Frontal cortex (tissue), 4 donors: ENCODE measurements around the gene SPEG. TPM values are rescaled to one million over a fixed set of nuclear protein-coding genes. Genes with fewer than 3 reads are reported as not detected.
"Not testable (repeated sequence)": the region's sequence is repeated elsewhere in the genome, so short reads cannot be mapped to it uniquely, and the experiment has no call there.

Experiments used
- DNase-seq, 2 donors: peaks; one replicate each; pipeline ENCODE4 v3.0.0; 2012; ENCODE audit warnings: low spot score in 2 of 2
- FAIRE-seq: peaks from 2 replicates; lab custom pipeline; 2012; peaks lifted over from hg19 to GRCh38; lab: Jason Lieb, UNC
- total RNA-seq: library from RNA; depleted of rRNA; stranded (reverse); fragments of >200 nt; gene quantifications from one replicate; pipeline ENCODE4 v1.2.3, GENCODE V29; 2014
- donor health status: control.
- donor health status: control.
- donor health status: control.

SPEG gene
- total RNA-seq, 1 donor from 2014 or later: 13.0 TPM

DNA sequence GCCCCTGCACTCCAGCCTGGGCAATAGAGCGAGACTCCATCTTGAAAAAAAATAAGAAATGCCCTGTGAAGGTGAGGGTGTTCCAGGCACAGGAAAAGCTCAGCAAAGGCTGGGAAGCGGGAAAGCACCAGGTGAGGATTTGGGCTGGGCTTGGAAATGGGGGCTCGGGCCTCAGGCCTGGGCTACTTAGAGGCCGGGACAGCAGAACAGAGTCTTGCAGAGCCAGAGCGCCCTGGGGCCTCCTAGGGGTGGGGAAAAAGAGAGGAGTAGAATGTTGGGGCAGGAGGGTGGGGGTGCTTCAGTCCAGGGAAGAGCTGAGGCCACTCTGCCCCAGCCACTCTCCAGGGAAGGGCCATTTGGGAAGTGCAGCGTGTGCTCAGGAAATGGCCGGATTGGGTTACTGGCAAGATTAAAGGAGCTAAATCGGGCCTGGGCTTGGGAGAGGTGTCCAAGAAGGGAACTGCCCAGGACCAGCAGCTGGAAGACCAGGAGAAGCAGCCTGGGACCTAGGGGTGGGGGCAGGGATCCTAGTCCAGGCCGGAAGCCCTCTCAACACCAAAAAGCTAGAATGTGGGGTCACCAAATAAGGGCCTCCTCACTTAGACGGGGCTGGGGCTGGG, 30.2 kb upstream of the SPEG start:
- FAIRE-seq (no peak), DNase-seq (no peak)

DNA sequence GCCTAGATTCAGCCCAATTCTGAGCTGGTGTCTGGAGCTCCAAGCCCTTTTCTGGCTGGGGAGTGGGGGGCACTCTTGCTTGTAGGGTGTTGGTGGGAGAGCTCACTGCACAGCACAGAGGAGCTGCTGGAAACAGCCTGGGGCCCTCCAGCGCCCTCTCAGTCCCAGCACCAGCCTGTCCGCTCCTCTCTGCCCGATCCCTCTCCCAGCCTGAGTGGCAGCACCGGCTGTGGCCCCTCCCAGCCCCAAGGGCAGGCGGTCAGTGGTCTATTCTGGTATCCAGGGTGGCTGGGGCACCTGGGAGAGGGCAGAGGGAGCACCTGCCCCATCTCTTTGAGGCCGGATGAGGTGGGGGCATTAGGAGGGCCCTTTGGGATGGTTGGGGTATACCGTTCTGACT, 29.7 kb upstream of the SPEG start:
- DNase-seq (no peak), FAIRE-seq (no peak)

DNA sequence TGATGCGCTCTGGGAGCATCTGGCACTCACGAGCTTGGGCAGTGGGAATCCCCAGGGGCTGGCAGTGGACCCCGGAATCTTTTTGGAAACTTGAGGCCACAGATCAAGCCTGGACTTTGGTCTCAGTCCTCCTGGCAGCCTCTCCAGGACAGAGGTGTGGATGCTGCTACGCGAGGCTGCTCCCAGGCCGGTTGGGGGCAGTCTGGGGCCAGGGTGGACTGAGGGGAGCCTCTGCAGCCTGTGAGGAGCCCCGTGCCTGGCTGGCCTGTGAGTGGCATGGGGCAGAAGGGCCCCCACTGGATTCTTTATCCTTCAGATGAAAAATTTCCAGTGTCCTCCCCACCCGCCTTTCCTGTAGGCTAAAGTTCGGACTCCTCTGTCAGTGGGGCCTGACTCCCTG, 29.2 kb upstream of the SPEG start:
- no peak for FAIRE-seq
- no peak for DNase-seq

DNA sequence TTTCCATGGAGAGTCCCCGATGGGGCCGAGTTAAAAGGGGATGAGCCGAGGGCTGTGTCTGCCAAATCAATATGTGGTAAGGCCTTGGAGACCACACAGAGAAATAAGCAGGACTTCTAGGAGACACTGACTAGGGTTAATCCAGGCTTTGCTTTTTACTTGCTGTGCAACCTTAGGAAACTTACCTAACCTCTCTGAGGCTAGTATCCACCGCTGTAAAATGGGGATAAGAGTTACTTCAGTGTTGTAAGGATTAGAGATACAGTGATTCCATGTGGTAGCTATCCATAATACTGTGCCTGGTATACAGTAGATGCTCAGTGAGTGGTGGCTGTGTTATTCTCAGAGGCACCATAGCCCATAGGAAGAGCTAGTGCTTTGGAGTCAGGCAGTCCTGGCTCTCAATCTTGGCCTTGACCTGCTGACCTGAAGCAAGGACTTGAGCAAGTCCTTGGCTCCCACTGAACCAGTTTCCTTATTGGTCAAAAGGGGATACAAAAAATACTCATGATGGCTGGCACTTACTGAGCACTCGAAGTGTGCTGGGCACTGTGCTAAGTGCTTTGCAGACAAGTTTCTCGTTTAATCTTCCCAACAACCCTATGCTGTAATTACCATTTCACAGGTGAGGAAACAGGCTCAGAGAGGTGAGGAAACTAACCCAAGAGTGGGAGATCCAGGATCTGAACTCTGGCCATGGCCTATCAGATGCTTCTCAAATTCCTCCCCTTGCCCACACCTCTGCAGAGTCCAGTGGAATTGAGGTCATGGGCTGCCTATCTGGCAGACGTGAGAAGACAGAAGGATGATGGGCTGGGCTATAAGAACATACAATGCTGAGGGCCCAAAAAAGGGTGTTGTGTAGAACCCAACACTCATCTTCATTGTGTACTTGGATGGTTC, 28.4 kb upstream of the SPEG start:
- no peak for FAIRE-seq
- no peak for DNase-seq

DNA sequence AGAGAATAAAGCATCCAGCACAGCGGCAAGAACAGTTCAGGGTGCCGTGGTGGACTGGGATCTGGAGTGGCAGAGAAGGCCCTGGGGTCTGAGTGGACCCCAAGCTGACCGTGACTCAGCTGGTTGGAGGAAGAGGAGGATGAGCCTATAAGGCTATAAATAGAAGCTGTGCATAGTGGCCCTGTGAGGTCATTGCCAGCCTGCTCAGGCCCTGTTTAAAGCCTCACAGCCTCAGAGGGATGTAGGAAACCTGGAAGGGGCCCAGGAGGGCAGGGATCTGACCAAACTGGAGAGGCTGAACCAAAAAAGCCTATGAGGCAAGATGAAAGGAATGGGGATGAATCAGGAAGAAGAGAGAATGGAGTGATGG, 27.8 kb upstream of the SPEG start:
- FAIRE-seq (no peak), DNase-seq (no peak)

DNA sequence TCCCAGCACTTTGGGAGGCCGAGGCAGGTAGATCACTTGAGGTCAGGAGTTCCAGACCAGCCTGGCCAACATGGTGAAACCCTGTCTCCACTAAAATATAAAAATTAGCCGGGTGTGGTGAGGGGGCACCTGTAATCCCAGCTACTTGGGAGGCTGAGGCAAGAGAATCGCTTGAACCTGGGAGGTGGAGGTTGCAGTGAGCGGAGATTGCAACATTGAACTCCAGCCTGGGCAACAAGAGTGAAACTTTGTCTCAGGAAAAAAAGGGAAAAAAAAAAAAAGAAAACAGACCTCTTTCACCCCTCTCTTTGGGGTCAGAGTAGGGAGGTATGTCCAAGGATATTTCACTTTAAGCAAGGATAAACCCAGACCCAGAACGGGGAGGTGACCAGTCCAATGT, 27.3 kb upstream of the SPEG start:
- not testable (repeated sequence) for FAIRE-seq

DNA sequence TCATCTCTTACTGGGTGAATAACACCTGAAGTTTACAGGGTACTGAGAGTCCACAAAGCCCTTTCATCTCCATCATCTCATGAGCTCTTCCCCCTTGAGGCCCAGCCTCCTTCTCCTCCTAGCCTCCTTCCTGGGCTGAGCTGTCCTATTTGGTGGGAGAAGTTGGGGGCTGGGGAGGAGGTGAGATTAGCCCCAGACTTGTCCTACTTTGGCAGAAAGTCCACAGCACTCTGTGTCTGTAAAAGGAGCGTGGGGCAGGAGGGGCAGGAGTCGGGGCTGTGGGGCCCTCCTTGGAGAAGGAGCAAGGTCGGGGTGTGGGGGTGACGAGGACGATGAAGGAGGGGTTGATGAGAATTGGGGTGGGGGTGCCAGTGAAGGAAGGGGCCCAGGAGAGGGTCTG, 26.4 kb upstream of the SPEG start:
- FAIRE-seq (no peak), DNase-seq (no peak)

More for the DNA sequence above, 27.3 kb upstream of the SPEG start:
- DNase-seq: not testable (repeated sequence)

DNA sequence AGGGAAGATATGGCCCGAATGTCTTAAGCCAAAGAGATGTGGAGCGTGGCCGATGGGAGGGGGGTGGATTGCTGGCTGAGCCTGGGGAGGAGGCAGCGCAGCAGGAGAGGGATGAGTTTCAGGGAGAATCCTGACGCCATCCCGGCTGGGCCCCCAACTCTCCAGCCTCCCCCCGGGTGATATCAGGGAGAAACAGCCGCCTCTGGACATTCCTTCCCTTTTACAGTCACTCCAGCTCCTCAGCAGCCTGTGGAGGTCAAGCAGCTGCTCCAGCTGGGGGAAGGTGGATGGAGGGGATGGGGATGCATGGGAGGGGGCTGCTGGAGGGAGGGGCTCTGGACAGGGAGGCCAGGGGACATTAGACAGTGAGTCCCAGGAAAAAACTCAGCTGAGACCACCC, 26.0 kb upstream of the SPEG start:
- DNase-seq (no peak), FAIRE-seq (no peak)

DNA sequence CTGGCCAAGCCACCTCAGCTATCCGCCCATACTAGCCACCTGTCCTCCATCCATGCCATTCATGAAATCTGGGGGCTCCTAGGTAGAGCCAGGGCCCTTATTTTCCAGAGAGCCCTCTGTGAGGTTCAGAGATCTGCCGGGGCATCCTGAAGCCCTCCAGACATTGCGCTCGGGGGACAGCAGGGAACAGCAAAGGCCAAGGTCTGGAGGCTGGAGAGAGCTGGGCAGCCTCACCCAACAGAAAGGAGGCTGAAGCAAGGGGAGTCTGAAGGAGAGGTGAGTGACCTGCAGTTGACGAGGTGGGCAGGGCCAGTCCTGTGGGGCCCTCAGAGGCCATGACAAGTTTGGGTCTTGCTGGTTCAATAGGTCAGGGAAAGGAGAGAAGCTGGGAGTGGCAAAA, 25.0 kb upstream of the SPEG start:
- FAIRE-seq (no peak), DNase-seq (no peak)

DNA sequence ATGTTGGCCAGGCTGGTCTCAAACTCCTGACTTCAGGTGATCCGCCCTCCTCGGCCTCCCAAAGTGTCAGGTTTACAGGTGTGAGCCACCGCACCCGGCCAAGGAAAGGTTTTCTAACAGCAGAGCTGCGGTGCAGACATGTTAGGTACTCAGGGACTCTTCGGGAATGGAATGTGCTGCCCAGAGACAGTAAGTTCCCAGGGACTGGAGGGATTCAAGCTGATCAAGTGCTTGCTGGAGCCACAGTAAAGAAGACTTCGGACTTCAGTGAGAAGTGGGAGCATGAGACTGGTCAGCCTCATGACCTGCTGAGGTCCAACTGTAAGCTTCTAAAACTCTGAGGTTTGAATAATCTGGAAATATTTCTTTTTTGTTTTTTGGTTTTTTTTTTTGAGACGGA, 24.3 kb upstream of the SPEG start:
- DNase-seq: no peak
- FAIRE-seq: no peak

DNA sequence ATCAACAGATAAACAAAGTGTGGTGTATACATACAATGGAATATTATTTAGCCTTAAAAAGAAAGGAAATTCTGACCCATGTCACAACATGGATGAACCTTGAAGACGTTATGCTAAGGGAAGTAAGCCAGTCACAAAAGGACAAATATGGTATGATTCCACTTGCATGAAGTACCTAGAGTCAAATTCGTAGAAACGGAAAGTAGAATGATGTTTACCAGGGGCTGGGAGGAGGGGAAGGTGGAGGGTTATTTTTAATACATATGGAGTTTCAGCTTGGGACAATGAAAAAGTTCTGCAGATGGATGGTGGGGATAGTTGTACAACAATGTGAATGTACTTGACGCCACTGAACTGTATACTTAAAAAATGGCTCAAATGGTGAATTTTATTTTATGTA, 19.8 kb upstream of the SPEG start:
- DNase-seq (no peak), FAIRE-seq (no peak)

DNA sequence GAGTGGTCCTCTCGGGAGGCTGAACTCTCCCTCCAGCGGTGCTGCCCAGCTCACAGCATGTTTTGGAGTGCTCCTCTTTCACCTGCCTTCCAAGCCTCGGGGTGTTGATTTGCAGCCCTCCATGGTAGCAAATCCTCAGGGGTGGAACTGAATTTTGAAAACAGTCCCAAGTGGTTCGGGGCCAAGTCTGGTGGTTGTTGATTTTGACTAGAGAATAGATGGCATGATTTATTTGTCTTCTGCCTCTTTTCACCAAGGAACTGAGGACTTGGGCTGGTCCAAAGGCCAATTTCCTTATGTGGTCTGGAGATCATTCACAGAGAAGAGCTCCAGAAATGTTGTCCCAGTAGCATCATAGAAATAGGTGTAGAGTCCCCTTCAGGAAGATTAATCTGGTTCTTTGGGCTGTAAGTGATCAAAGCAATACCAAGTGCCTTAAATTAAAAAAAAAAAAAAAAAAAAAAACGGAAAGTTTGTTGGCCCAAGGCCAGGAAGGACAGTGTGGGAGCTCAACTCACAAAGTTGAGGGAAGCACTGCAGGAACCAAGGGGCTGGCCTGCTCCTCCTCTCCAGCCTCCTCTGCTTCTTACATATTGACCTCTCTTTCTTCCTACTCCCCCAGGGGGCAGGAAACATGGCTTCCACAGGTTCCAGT, 18.9 kb upstream of the SPEG start:
- DNase-seq (no peak), FAIRE-seq (no peak)

DNA sequence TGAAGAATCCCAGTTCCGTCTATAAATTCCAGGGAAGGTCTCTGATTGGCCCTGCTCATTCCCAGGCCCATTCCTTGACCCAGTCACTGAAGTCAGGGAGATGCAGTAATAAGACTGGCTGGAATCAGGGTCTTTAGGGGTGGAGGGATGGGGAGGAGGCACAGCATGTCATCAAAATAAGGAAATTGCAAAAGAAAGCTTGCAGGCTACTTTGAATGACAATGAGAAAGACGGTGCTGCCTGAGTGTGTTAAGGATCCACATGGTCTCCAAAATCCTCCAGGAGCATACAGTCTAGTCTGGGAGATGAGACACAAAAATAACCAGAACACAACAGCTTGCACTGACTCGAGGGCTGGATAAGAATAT, 18.4 kb upstream of the SPEG start:
- FAIRE-seq: no peak
- DNase-seq: no peak

DNA sequence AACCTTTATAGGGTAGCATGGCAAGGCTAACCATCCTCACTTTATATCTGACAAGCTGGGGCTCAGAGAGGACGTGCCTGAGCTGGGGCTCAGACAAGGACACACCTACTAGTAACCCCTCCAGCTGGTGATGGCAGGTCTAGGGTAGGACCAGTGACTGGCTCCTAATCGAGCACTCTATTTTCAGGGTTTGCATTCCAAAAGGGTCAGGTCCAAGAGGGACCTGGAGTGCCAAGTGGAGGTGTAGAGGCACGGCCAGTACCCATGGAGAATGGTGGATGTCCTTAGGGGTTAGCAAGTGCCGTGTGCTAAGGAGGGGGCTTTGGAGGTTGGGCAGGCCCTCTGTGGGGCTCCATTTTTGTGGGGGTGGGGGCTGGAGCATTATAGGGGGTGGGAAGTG, 17.7 kb upstream of the SPEG start:
- FAIRE-seq (no peak), DNase-seq (no peak)

DNA sequence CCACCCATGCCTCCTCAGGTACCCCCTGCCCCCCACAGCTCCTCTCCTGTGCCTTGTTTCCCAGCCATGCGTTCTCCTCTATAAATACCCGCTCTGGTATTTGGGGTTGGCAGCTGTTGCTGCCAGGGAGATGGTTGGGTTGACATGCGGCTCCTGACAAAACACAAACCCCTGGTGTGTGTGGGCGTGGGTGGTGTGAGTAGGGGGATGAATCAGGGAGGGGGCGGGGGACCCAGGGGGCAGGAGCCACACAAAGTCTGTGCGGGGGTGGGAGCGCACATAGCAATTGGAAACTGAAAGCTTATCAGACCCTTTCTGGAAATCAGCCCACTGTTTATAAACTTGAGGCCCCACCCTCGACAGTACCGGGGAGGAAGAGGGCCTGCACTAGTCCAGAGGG, 17.3 kb upstream of the SPEG start:
- FAIRE-seq (no peak), DNase-seq (no peak)

DNA sequence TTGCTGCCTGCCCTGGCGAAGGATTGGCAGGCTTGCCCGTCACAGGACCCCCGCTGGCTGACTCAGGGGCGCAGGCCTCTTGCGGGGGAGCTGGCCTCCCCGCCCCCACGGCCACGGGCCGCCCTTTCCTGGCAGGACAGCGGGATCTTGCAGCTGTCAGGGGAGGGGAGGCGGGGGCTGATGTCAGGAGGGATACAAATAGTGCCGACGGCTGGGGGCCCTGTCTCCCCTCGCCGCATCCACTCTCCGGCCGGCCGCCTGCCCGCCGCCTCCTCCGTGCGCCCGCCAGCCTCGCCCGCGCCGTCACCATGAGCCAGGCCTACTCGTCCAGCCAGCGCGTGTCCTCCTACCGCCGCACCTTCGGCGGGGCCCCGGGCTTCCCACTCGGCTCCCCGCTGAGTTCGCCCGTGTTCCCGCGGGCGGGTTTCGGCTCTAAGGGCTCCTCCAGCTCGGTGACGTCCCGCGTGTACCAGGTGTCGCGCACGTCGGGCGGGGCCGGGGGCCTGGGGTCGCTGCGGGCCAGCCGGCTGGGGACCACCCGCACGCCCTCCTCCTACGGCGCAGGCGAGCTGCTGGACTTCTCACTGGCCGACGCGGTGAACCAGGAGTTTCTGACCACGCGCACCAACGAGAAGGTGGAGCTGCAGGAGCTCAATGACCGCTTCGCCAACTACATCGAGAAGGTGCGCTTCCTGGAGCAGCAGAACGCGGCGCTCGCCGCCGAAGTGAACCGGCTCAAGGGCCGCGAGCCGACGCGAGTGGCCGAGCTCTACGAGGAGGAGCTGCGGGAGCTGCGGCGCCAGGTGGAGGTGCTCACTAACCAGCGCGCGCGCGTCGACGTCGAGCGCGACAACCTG, 16.3 kb upstream of the SPEG start, which contains the start of gene DES:
TSS of gene DES (plus strand) at position 223 of the 857 bp plus-strand sequence. CDS start at position 309, 86 bp downstream.
- no peak for FAIRE-seq
- DNase-seq: no peak

DNA sequence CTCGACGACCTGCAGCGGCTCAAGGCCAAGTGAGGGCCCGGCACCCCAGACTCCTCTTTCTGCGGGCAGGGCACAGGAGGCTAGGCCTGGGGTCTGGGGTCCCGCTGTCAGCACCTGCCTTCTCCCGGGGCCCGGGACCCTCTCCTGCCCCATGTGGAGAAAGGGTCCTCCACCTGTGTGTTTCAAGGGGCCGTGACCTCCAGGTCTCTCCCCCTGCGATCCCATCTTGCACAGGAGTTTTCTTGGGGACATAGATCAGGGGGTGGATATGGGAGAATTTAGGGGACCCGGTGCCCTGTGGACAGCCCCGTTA, 15.7 kb upstream of the SPEG start:
- no peak for DNase-seq
- FAIRE-seq: no peak

DNA sequence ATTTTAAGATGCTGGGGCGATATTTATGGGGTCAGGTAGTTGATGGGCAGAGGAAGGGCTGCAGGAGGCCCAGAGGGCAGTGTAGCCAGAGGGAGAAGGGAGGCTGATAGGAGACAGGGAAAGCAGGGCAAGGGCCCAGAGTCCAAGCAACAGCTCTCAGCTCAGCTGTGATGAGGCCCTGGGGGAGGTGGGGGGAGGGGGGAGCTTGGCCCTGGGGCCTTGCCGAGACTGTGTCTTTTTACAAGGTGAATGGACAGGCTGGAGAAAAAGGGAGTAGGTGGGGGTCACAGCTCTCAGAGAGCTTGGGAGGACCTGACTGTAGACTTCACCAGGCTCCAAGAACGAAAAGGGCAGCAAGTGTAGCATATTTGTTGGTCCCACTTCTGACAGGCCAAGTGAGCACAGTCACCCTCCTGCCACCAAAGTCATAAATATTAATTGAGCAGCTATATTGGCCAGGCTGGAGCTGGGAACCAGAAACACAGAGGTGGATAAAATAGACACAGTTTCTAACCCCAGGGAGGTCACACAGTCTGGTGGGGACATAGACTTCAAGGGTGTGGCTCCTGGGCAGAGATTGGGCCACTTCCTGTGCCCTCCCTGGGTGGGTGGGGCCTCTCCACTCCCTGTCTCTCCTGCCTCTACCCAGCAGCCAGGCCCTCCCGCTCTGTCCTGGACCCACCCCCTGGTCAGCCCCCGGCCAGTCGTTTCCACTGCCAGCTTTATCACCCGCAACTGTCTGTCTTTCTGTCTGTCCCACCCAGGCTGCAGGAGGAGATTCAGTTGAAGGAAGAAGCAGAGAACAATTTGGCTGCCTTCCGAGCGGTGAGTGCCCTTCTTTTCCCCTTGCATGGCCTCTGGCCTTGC, 15.1 kb upstream of the SPEG start:
- no peak for DNase-seq
- FAIRE-seq: no peak

DNA sequence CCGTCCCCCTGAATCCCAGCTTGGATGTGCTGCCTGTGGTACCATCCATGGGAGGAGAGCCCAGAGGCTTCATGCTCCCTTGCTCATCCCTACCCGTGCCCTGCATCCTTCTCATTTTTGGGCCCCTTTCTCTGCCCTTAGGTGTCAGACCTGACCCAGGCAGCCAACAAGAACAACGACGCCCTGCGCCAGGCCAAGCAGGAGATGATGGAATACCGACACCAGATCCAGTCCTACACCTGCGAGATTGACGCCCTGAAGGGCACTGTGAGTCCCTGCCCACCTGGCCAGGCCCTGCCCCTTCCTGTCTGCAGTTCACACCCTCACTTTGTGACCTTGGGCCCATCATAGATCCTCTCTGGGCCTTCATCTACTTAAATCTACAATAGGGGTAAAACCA, 14.0 kb upstream of the SPEG start:
- FAIRE-seq (no peak), DNase-seq (no peak)
